ENCODE results near the gene ARMCX6.
"Not testable (repeated sequence)": the region's sequence is repeated elsewhere in the genome, so short reads cannot be mapped to it uniquely, and the experiment has no call there.

ARMCX6 gene

DNA sequence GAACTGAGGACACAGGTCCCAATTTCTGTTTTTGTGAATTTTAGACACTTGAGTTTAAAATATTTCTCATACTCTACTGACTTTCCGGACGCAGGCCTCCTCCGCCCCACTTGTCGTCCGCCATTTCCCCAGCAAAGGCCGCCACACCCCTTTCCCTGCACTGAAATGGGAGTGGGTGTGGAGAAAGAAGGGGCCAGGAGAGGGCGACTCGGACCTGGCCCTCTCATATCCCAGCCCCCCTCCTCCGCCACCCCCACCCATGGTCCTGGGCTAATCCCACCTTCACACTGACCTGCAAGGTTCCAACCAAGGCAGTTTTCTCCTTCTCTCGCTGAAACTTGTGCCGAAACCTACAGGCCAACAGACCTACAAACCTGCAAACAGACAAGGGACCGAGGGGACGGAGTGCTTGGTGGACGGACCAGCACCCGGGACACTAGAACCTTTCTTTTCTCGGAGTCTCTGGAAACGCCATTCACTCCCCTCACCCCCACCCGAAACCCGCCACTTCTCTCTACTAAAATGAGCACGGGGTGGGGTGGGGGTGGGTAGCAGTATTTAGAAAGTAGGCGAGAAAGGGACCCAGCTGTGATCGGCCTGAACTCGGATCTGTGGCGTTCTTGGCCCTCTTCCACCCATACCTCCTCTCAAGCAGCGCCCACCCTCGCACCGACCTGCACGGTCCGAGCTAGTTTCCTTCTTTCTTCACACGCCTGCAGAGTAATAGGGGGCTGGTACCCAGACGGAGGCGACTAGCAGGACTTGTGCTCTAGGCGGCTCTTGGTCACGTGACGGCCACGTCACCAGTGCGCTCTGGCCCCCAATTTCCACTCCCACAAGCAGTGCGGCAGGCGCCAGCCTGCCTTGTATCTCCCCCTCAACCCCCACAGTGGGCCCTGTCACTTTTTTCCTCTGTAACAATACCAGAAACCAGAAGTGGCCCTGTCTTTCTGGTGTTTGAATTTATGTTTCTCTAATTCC, at the start of gene ARMCX6:
Gene ARMCX6, minus strand, starts transcription at position 790 of the 981 bp plus-strand sequence. CDS start 1,380 bp downstream, outside the sequence.
- DNase-seq (ENCODE audit: low read depth, low spot score) = peak; percentile 85

- peak; percentile 80 for DNase-seq (ENCODE audit: low read depth, low spot score)
Observed at GRCh38 chrX:101659601-101660063, 41.8 kb upstream of the ARMCX6 start, which contains the start of gene ARMCX2. ARMCX2 (minus strand) TSS chrX:101659850; CDS start chrX:101657588, 2,262 bp downstream.

GRCh38 chrX:101658661-101659491, 41.1 kb upstream of the ARMCX6 start:
- DNase-seq (ENCODE audit: low read depth, low spot score) = peak; percentile 75

GRCh38 chrX:101657495-101657894, 39.7 kb upstream of the ARMCX6 start:
- no peak for DNase-seq (ENCODE audit: low read depth, low spot score)

GRCh38 chrX:101656817-101657216, 39.0 kb upstream of the ARMCX6 start:
- DNase-seq (ENCODE audit: low read depth, low spot score) = no peak

GRCh38 chrX:101655534-101655933, 37.7 kb upstream of the ARMCX6 start:
- no peak for DNase-seq (ENCODE audit: low read depth, low spot score)

- not testable (repeated sequence) for DNase-seq (ENCODE audit: low read depth, low spot score)
Observed at GRCh38 chrX:101647716-101648115, 29.9 kb upstream of the ARMCX6 start.

DNA sequence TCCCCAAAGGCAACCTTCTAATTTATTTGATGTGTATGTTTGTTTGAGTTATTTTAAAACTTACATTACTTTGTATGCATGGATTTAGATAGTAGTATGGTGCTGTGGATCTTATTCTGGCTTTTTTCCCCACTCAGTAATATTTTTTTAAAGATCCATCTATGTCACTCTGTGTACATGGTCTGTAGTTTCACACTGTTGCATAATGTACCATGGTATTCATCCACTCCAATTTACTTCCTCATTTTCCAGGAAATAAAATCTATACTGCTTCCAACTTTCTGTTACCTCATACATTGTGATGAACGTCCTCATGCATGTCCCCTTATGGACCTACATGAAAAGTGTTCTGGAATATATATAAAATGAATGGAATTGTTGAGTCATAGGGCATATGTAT, 24.3 kb upstream of the ARMCX6 start:
- DNase-seq (ENCODE audit: low read depth, low spot score) = no peak

DNA sequence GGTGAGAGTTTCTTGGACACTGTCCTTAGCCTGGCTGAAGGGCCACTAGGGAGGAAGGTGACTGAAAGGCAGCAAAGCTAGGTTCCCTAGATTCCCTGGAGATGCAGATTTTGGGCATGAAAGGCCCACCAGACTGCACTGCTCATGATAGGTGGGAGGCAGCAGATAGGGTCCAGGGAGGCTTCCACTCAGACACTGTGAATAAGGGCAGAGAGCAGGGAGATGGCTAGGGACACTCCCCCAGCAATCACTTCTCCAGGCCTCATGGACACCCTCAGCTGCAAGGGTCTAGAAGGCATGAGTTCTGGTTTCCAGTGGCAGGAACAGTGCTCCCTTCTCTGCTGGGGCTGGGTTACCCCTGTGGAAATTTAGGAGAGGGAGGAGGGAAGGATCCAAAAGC, 21.8 kb upstream of the ARMCX6 start:
- DNase-seq (ENCODE audit: low read depth, low spot score) = no peak

- DNase-seq (ENCODE audit: low read depth, low spot score) = peak; percentile 11
Observed at GRCh38 chrX:101619364-101619763, 1.6 kb upstream of the ARMCX6 start.

GRCh38 chrX:101605728-101606127, 12.1 kb downstream of the ARMCX6 start:
- DNase-seq (ENCODE audit: low read depth, low spot score) = no peak

DNA sequence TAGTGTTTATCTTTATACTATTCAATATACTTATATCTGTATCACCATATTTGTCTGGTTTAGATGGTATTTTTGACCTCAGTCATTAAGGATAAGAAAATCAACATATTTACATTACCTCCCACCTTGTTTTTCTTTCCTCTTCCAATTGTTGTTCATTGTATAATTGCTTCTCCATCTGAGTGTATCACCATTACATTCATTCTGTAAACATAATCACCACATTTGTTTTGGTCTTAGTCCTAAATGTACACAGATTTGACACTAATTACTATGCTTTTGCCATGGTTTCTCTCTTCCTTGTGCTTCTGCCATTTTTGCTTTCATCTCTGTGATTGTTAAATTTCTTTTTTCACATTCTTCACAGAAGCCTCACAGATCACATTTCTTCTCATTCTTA, 12.7 kb downstream of the ARMCX6 start:
- DNase-seq (ENCODE audit: low read depth, low spot score) = no peak

DNA sequence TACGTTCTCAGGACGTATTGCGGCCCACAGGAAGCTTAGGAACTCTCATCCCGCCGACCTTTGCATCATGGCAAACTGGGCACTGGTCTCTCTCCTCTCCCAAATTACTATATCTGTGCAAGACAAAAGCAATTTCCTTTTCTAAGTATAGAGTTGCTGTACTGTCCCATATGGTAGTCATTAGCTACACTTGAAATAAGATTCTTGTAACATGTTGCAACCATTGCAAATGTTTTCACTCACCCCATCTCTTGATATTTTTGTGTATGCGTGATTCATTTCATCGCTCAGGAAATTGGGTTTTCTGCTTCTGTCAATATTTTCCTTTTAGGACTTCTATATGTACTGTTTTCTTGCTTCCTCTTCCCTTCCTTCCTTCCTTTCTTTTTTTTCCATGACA, 15.7 kb downstream of the ARMCX6 start:
- no peak for DNase-seq (ENCODE audit: low read depth, low spot score)

- DNase-seq (ENCODE audit: low read depth, low spot score) = not testable (repeated sequence)
Observed at GRCh38 chrX:101599592-101599991, 18.2 kb downstream of the ARMCX6 start.

DNA sequence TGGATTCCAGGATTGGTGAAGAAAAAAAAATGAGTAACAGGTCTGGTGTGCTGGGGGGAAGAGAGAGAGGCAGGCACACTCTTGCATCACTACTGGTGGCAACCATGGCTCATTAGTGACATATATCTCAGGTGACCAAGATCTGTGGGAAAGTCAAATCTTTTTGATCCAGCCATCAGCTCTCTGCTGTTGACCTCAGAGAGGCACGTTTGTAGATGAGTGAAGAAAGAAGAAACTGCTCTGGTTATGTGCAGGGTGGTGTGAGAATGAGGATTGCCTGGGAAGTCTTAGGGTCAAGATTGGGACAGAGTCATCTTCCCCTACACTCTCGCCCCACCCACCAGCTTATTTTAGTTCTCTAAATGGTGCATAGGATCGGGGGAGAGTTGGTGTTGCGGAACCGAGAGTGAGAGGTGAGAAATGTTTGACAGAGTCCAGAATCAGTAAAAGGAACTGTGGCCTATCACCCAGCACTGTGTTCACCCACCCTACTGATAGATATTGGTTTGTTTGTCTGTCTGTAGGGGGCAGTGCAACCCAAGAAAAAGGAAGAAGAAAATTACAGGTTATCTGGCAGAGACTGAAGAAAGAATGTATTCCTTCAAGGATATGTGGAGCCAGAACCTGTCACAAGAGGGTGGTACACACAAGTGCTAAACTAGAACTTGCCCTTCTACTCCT, 21.9 kb downstream of the ARMCX6 start:
- DNase-seq (ENCODE audit: low read depth, low spot score) = peak; percentile 78
